Superior temporal gyrus (tissue), 1 donor: ENCODE data around the gene LRTM2.

Experiments
- DNase-seq: peaks from one replicate; pipeline ENCODE4 v3.0.0-alpha.2; 2016; ENCODE audit errors: extremely low spot score

Gene LRTM2

GRCh38 chr12:1842183-1842904, 22.0 kb downstream of the LRTM2 start:
- DNase-seq = no peak

- no peak for DNase-seq
Observed at GRCh38 chr12:1842905-1843640, 22.7 kb downstream of the LRTM2 start.

GRCh38 chr12:1843641-1844005, 23.3 kb downstream of the LRTM2 start:
- DNase-seq = no peak

GRCh38 chr12:1844223-1844622, 23.9 kb downstream of the LRTM2 start:
- no peak for DNase-seq

- no peak for DNase-seq
Observed at GRCh38 chr12:1844661-1845409, 24.5 kb downstream of the LRTM2 start.

GRCh38 chr12:1845427-1845826, 25.1 kb downstream of the LRTM2 start:
- DNase-seq = no peak

GRCh38 chr12:1845886-1846285, 25.5 kb downstream of the LRTM2 start:
- DNase-seq = no peak

- DNase-seq = no peak
Observed at GRCh38 chr12:1846421-1847405, 26.3 kb downstream of the LRTM2 start.

GRCh38 chr12:1847411-1847810, 27.0 kb downstream of the LRTM2 start:
- no peak for DNase-seq

GRCh38 chr12:1848146-1848545, 27.8 kb downstream of the LRTM2 start:
- DNase-seq = no peak

- DNase-seq = no peak
Observed at GRCh38 chr12:1848745-1849144, 28.4 kb downstream of the LRTM2 start.

- peak; percentile 72 for DNase-seq
Observed at GRCh38 chr12:1851151-1851701, 30.9 kb downstream of the LRTM2 start.

GRCh38 chr12:1852076-1852475, 31.7 kb downstream of the LRTM2 start:
- no peak for DNase-seq

- DNase-seq = no peak
Observed at GRCh38 chr12:1853716-1854115, 33.4 kb downstream of the LRTM2 start.

- DNase-seq = no peak
Observed at GRCh38 chr12:1855241-1855640, 34.9 kb downstream of the LRTM2 start.

GRCh38 chr12:1857086-1857485, 36.7 kb downstream of the LRTM2 start:
- DNase-seq = no peak

GRCh38 chr12:1857821-1858220, 37.5 kb downstream of the LRTM2 start:
- DNase-seq = no peak

- DNase-seq = no peak
Observed at GRCh38 chr12:1858456-1858855, 38.1 kb downstream of the LRTM2 start.

- DNase-seq = no peak
Observed at GRCh38 chr12:1859643-1860042, 39.3 kb downstream of the LRTM2 start.

GRCh38 chr12:1862973-1863372, 42.6 kb downstream of the LRTM2 start:
- DNase-seq = no peak

- DNase-seq = no peak
Observed at GRCh38 chr12:1863823-1864222, 43.5 kb downstream of the LRTM2 start.
